Left lung (tissue), 10 donors: ENCODE data around the gene PDE4D. TPM values are rescaled to one million over a fixed set of nuclear protein-coding genes. Genes with fewer than 3 reads are reported as not detected.

Experiments used
- ATAC-seq: fragments of 200-7000 bp; cut with Tn5 transposase; one replicate; pipeline ENCODE4 v1.9.1; 2020; ENCODE audit warnings: moderate library complexity
- DNase-seq, 4 donors: peaks; one replicate each; pipeline ENCODE4 v3.0.0-alpha.2; 2013 to 2020
- H3K27ac ChIP-seq, 2 donors: fragments of 200-600 bp; sonication (generic) in 1 of 2; one replicate each; pipeline versions ENCODE4 v1.5.0 to v1.8.0; 2020 to 2021
- H3K27me3 ChIP-seq, 2 donors: fragments of 200-600 bp; sonication (generic) in 1 of 2; one replicate each; pipeline versions ENCODE4 v1.5.0 to v1.8.0; 2020 to 2021
- H3K36me3 ChIP-seq, 2 donors: fragments of 200-600 bp; sonication (generic) in 1 of 2; one replicate each; pipeline versions ENCODE4 v1.5.0 to v1.8.0; 2020 to 2021
- H3K4me1 ChIP-seq, 2 donors: fragments of 200-600 bp; one replicate each; pipeline ENCODE4 v1.8.0; 2021
- H3K4me3 ChIP-seq, 2 donors: fragments of 200-600 bp; sonication (generic) in 1 of 2; one replicate each; pipeline versions ENCODE4 v1.5.0 to v1.8.0; 2020 to 2021; ENCODE audit warnings: mild to moderate bottlenecking in 1 of 2
- H3K9me3 ChIP-seq, 2 donors: fragments of 200-600 bp; sonication (generic) in 1 of 2; one replicate each; pipeline versions ENCODE4 v1.5.0 to v1.8.0; 2020 to 2021
- CTCF ChIP-seq, 2 donors: fragments of 200-600 bp; sonication (generic) in 1 of 2; IDR thresholded peaks; one replicate each; pipeline versions ENCODE4 v1.5.0 to v1.8.0; 2021; ENCODE audit warnings: antibody characterized with exemption in 2 of 2
- intact Hi-C, 2 donors: fragments of 100-400 bp; cut with DNase I; formaldehyde crosslinking; loops; one replicate each; pipeline versions ENCODE4 v1.11.2 to v1.14.2; 2022
- polyA plus RNA-seq, 6 donors: library from polyadenylated mRNA; unstranded; fragments of 120-200 nt; gene quantifications; one replicate each; pipeline ENCODE4 v1.2.1, GENCODE V29; 2013; ENCODE audit not compliant: insufficient read length in 6 of 6
- total RNA-seq, 2 donors: library from RNA; stranded (reverse); fragmentation: NEBNext Ultra II Directional; extraction: Animal tissue kit (Norgen Biotek cat#: 25700); gene quantifications; one replicate each; pipeline ENCODE4 v1.2.1, GENCODE V29; 2021
- donor health status: DM: no; HTN: yes; CAD: no.
- donor health status: DM: no; HTN: no; CAD: no.

PDE4D gene
- total and polyA plus RNA-seq, 8 donors, result 21.4 to 57.1 (median 25.4) TPM

- ATAC-seq (peak; percentile 95), DNase-seq (peak in 2 of 4 donors; percentile 52 to 83)
- intact Hi-C loops, result loop anchor here in 1 of 2 donors (5.0 to 10.0 kb wide), 2 partner anchors 153 to 176 kb away; no protein-coding TSS in a partner anchor
- no peaks in the 10 kb centered on the region for H3K4me1 ChIP-seq
- H3K27me3 ChIP-seq, result no peaks in the 10 kb centered on the region
- H3K4me3 ChIP-seq, result no peak overlapping the region
- H3K27ac ChIP-seq, result no peak overlapping the region
- TF ChIP-seq CTCF (IDR thresholded peaks at IDR 0.05), result peak; percentile 42 to 62
- no peaks in the 10 kb centered on the region for H3K36me3 ChIP-seq
- H3K9me3 ChIP-seq, result no peaks in the 10 kb centered on the region
Measured at GRCh38 chr5:59367791-59368394, 525.6 kb downstream of the PDE4D start.

- Histone ChIP-seq H3K9me3 (no peaks in the 10 kb centered on the region), H3K27me3 (no peaks in the 10 kb centered on the region), H3K4me3 (no peak overlapping the region), H3K27ac (no peak overlapping the region), H3K4me1 (no peaks in the 10 kb centered on the region), H3K36me3 (no peaks in the 10 kb centered on the region)
- ATAC-seq, result peak; percentile 76
- TF ChIP-seq CTCF (IDR thresholded peaks at IDR 0.05), result no peak
- intact Hi-C loops, result loop anchor here in 1 of 2 donors (5.0 to 10.0 kb wide), 2 partner anchors 152 to 174 kb away; no protein-coding TSS in a partner anchor
- no peak for DNase-seq
Measured at GRCh38 chr5:59366784-59367183, 526.7 kb downstream of the PDE4D start.

GRCh38 chr5:59362438-59362837, 531.1 kb downstream of the PDE4D start:
- no peak for TF ChIP-seq CTCF (IDR thresholded peaks at IDR 0.05)
- intact Hi-C loops, result loop anchor here in 1 of 2 donors (10.0 kb wide), 1 partner anchor 148 kb away; no protein-coding TSS in a partner anchor
- Histone ChIP-seq H3K27ac (no peak overlapping the region), H3K9me3 (no peaks in the 10 kb centered on the region), H3K4me1 (peaks cover 2 to 24% of the 10 kb centered on the region in 2 donors), H3K36me3 (no peaks in the 10 kb centered on the region), H3K27me3 (no peaks in the 10 kb centered on the region), H3K4me3 (no peak overlapping the region)
- no peak for ATAC-seq
- DNase-seq, result peak in 1 of 4 donors; percentile 74

GRCh38 chr5:59361454-59361853, 532.1 kb downstream of the PDE4D start:
- Histone ChIP-seq H3K9me3 (no peaks in the 10 kb centered on the region), H3K4me3 (no peak overlapping the region), H3K27me3 (no peaks in the 10 kb centered on the region), H3K36me3 (no peaks in the 10 kb centered on the region), H3K4me1 (peaks cover 10 to 34% of the 10 kb centered on the region in 2 donors), H3K27ac (no peak overlapping the region)
- intact Hi-C loops, result loop anchor here in 1 of 2 donors (10.0 kb wide), 1 partner anchor 147 kb away; no protein-coding TSS in a partner anchor
- ATAC-seq, result no peak
- no peak for DNase-seq
- no peak for TF ChIP-seq CTCF (IDR thresholded peaks at IDR 0.05)

- Histone ChIP-seq H3K27ac (peak overlapping the region in 1 of 2 donors; percentile 4), H3K36me3 (no peaks in the 10 kb centered on the region), H3K27me3 (no peaks in the 10 kb centered on the region), H3K4me1 (peaks cover 10 to 36% of the 10 kb centered on the region in 2 donors), H3K9me3 (no peaks in the 10 kb centered on the region), H3K4me3 (no peak overlapping the region)
- intact Hi-C loops, result loop anchor here in 1 of 2 donors (10.0 kb wide), 1 partner anchor 145 kb away; no protein-coding TSS in a partner anchor
- ATAC-seq, result no peak
- no peak for DNase-seq
- no peak for TF ChIP-seq CTCF (IDR thresholded peaks at IDR 0.05)
Measured at GRCh38 chr5:59360130-59360555, 533.4 kb downstream of the PDE4D start.
